Lower leg skin (tissue), 3 donors: ENCODE measurements around the gene USP48.

Experiments
- CTCF ChIP-seq, 3 donors: fragments of 450-650 bp; IDR thresholded peaks; one replicate each; pipeline ENCODE4 v1.5.1; 2016; ENCODE audit warnings: antibody characterized with exemption in 3 of 3, mild to moderate bottlenecking in 3 of 3, moderate library complexity in 2 of 3
- POLR2A ChIP-seq, 2 donors: fragments of 450-650 bp; IDR thresholded peaks; one replicate each; pipeline ENCODE4 v1.6.1; 2016 to 2017; ENCODE audit warnings: antibody characterized with exemption in 2 of 2, mild to moderate bottlenecking in 1 of 2, moderate library complexity in 1 of 2

GRCh38 chr1:21755067-21755466, 27.9 kb downstream of the USP48 start:
- no peak for TF ChIP-seq CTCF (IDR thresholded peaks at IDR 0.05)
- no peak for TF ChIP-seq POLR2A (IDR thresholded peaks at IDR 0.05)
